Measurements from ENCODE around the gene LILRA6.

The LILRA6 gene

DNA sequence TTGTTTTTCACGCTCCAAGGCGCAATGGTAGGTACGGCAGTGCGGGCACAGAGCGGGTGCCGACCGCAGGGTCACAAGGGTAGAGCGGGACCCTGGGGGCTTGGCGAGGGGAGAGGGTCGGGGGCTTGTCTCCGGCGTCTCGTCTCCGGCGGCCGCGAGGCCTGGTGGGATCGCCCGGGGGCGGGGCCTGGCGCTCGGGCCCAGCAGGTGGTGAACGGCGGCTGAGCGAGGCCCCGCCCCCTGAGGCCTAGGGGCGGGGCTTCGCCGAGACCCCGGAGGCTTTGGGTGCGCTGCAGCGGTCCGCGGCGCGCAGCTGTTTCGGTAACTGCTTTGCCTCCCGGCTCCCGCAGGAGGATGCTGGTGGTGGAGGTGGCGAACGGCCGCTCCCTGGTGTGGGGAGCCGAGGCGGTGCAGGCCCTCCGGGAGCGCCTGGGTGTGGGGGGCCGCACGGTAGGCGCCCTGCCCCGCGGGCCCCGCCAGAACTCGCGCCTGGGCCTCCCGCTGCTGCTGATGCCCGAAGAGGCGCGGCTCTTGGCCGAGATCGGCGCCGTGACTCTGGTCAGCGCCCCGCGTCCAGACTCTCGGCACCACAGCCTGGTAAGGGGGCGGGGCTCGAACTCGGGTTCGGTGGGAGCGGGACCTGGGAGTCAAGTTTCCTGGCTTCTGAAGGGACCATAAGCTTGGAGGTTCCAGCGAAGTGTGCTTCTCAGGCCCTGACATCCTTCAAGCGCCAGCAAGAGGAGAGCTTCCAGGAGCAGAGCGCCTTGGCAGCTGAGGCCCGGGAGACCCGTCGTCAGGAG, 51.4 kb downstream of the LILRA6 start, which contains the start of gene TSEN34:
Gene TSEN34 (plus strand): TSS at position 298 of the 800 bp plus-strand sequence. CDS start 57 bp downstream, at position 355.
- H3K4me3 ChIP-seq (ENCODE audit: low read length): peak within 1 kb of the TSS; percentile 72
- DNase-seq (ENCODE audit: low read depth): peak; percentile 44
- TF ChIP-seq, protein P1, sequence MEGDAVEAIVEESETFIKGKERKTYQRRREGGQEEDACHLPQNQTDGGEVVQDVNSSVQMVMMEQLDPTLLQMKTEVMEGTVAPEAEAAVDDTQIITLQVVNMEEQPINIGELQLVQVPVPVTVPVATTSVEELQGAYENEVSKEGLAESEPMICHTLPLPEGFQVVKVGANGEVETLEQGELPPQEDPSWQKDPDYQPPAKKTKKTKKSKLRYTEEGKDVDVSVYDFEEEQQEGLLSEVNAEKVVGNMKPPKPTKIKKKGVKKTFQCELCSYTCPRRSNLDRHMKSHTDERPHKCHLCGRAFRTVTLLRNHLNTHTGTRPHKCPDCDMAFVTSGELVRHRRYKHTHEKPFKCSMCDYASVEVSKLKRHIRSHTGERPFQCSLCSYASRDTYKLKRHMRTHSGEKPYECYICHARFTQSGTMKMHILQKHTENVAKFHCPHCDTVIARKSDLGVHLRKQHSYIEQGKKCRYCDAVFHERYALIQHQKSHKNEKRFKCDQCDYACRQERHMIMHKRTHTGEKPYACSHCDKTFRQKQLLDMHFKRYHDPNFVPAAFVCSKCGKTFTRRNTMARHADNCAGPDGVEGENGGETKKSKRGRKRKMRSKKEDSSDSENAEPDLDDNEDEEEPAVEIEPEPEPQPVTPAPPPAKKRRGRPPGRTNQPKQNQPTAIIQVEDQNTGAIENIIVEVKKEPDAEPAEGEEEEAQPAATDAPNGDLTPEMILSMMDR (conservative IDR thresholded peaks at IDR 0.05; ENCODE audit: low read length): no peak

DNA sequence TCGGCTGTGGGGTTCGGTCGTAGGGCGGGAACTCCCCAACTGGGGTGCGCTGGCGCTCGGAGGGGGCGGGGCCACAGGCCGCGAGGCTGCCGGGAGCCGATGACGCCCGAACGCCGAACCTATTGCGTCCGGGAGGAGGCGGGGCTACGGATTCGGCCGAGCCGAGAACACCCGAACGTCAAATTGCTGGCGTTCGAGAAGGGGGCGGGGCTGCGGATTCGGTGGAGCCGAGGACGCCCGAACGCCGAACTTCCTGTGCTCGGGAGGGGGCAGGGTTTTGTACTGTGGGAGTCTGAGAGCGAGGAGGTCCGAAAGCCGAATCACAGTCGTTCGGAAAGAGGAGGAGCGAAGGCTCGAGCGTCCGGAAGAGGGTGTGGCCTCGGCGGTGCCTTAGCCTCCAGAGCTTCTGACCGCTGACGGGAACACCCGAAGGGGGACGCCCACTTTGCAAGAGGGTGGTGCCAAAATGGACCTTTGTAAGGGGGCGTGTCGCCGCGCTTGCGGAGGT, 52.0 kb downstream of the LILRA6 start:
- TF ChIP-seq, protein P1 (conservative IDR thresholded peaks at IDR 0.05; ENCODE audit: low read length): no peak

GRCh38 chr19:54189735-54190502, 52.7 kb downstream of the LILRA6 start:
- TF ChIP-seq, protein P1 (conservative IDR thresholded peaks at IDR 0.05; ENCODE audit: low read length): no peak
- H3K4me3 ChIP-seq (ENCODE audit: low read length): peak overlapping the region; percentile 72
- peak; percentile 100 for DNase-seq (ENCODE audit: low read depth)

More for the DNA sequence above, 52.0 kb downstream of the LILRA6 start:
- peak overlapping the region; percentile 72 for H3K4me3 ChIP-seq (ENCODE audit: low read length)
- peak; percentile 99 for DNase-seq (ENCODE audit: low read depth)

DNA sequence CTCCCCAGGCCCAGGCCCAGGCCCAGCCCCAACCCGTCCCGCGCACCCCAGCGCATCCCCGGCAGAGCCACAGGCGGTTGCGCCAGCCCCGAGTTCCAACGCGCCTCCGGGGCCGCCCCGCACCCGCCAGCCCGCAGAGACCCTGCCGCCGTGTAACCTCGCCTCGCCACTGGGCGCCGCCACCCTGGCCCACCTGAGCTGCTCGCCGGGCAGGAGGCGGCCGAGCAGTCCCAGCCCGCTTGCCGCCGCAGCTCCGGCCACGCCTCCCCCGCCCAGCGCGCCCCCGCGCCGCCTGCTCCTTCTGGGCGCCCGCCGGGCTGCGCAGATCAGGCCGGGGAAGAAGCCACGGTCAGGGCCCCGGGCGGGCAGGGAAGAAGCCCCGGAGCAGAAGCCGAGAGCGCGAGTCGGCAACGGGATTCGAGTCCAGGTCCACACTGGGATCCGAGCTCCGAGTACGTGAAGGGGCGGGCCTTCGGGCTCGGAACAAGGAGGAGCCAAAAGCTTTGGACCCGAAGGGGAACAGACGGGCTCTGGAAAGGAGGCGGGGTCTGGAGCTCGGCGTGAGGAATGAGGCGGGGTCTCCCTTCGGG, 53.4 kb downstream of the LILRA6 start, which contains the start of gene MBOAT7:
Gene MBOAT7 (minus strand): TSS at position 436 of the 590 bp plus-strand sequence. CDS start 1,072 bp downstream, outside the sequence.
- H3K4me3 ChIP-seq (ENCODE audit: low read length): peak within 1 kb of the TSS; percentile 72
- TF ChIP-seq, protein P1 (conservative IDR thresholded peaks at IDR 0.05; ENCODE audit: low read length): no peak
- DNase-seq (ENCODE audit: low read depth): no peak

DNA sequence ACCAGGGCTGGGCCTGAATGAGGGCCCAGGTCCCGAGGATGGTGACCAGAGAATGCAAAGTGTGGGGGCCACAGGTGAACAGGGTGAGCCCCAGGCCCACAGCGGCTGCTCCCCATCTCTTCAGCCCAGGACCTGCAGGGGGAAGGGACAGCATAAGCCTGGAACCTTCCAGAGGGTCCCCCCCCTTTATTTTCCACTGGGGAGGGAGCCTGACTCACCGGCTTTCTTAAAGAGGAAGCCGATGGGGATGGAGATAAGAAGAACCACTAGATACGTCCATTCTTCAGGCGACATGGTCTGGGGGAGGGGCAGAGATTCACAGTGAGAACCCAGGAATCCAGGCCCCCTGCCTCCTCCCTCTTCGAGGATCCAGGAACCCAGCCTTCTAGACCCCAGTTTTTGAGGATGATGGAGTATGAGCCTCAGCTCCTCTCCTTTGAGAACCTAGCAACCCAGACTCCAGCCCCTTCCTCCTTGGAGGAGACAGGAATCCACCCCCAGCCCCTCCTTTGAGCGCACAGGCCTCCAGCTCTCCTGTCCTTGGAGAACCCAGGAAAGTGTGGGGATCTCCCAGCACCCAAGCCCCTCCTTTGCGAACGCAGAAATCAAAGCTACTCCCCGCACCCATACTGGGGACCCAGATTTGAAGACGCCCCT, 54.2 kb downstream of the LILRA6 start:
- DNase-seq (ENCODE audit: low read depth): peak; percentile 30

DNA sequence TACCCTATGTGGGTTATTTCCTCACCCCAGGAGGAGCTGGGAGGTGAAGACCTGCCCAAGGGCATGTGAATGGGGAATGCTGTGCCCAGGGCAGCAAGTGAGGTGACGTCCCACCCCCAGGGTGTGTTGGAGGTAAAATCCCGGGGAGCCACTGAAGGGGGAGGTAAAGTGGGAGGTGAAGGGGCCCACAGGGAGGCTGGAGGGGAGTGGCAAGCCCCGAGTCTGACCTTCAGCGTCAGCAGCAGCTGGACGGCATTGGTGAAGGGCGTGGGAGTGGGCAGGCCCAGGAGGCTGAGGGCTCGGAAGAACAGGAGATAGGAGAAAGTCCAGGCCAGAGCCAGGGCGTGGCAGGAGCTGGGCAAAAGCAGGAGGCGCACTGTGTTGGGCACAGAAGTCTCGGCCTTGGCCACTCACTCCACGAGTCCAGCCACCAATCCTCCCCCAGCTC, 55.6 kb downstream of the LILRA6 start:
- no peak overlapping the region for H3K4me3 ChIP-seq (ENCODE audit: low read length)
- TF ChIP-seq, protein P1 (conservative IDR thresholded peaks at IDR 0.05; ENCODE audit: low read length): no peak
- DNase-seq (ENCODE audit: low read depth): no peak

More for the DNA sequence above, 54.2 kb downstream of the LILRA6 start:
- TF ChIP-seq, protein P1 (conservative IDR thresholded peaks at IDR 0.05; ENCODE audit: low read length): no peak
- peak overlapping the region; percentile 72 for H3K4me3 ChIP-seq (ENCODE audit: low read length)
